NCI-H82 treated with DMSO at 0.1 percent for 48 hours (cell line): ENCODE results near the gene PLEKHG7.
"Not testable (repeated sequence)": the region's sequence is repeated elsewhere in the genome, so short reads cannot be mapped to it uniquely, and the experiment has no call there.

Source experiments
- DNase-seq: peaks from one replicate; lab custom pipeline; 2025; ENCODE audit not compliant: unreplicated experiment; lab: John Stamatoyannopoulos, UW

Gene PLEKHG7

DNA sequence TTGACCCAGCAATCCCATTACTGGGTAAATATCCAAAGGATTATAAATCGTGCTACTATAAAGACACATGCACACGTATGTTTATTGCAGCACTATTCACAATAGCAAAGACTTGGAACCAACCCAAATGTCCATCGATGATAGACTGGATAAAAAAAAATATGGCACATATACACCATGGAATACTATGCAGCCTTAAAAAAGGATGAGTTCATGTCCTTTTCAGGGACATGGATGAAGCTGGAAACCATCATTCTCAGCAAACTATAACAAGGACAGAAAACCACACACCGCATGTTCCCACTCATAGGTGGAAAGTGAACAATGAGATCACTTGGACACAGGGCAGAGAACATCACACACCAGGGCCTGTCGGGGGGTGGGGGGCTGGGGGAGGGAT lies 91.6 kb downstream of the PLEKHG7 start:
- not testable (repeated sequence) for DNase-seq

DNA sequence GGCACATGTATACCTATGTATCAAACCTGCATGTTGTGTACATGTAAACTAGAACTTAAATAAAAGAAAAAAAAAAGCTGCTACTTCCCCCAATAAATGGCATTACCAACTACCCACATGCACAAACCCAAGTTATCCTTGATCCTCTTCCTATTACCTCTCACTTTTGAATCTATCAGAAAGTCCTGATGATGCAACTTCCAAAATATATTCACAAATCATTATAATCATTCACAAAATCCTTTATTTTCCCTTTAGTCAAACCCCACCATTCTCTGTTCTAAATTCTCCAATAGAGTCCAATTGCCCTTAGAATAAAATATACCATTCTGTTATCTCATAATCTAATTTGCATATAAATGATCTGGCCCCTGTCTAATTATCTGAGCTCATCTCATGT lies 92.0 kb downstream of the PLEKHG7 start:
- no peak for DNase-seq

DNA sequence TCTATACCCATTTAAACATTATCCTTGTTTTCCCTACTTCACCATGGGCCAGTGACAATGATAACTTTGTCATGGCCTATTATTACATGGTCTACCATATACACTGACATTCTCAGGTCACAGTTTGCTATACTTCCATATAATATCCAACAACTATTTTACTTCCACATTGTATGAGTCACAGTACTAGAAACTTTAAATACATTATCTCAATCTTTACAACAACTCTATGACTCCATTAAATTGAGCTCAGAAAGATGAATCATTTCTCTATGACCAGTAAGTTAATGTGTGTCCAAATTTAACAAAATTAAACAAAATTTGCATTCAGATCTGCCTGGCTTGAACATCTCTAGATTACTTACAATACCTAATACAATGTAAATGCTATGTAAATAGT lies 93.9 kb downstream of the PLEKHG7 start:
- no peak for DNase-seq

DNA sequence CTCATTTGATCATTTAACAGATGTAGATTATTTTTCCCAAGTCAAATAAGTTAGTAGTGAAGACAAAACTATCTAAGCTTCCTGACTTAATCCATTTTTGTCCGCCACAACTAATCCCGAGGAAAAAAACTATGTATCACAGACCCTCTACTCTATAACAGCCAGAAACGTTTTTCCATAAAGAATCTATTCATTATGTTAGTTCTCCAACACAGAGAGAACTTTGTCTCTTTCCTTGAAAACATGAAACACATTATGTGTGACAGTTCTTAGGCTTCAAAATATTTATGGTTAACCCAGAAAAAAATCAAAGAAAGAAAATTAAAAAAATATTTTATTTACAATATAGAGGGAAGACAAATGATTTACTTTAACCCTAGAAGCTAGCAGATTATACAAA lies 100.1 kb downstream of the PLEKHG7 start:
- no peak for DNase-seq

DNA sequence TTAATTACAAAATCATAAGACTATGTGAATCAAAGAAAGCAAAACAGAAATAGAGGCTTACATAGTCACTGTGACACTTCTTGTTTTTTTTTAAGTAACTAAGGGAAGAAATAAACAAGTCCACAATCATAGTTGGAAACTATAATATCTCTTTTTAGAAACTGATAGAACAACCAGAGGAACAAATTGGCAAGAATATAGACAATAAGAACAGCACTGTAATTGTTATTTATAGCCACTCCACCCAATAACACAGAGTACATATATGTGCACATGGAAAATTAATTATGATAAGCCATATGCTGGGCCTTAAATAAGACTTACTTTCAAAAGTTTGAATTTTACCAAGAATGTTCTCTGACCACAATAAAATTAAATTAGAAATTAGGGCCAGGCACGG lies 101.1 kb downstream of the PLEKHG7 start:
- DNase-seq = no peak

DNA sequence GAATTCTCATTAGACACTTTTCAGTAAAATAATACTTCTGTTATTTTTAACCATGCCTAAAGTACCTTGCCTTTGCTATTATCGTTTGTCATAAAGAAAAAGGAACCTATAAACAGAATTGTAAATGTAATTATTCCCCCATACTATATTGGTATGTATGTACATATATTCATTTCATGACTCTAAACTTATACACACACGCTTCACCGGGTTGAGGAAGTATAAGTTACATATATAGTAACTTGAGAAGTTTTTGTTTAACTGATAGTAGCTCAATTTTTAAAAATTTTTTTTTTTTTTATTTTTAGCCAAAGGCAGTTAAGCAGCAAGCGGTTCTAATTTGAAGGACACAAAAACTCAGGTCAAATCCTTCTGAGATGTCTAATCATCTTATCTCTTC lies 107.6 kb downstream of the PLEKHG7 start:
- DNase-seq = no peak

DNA sequence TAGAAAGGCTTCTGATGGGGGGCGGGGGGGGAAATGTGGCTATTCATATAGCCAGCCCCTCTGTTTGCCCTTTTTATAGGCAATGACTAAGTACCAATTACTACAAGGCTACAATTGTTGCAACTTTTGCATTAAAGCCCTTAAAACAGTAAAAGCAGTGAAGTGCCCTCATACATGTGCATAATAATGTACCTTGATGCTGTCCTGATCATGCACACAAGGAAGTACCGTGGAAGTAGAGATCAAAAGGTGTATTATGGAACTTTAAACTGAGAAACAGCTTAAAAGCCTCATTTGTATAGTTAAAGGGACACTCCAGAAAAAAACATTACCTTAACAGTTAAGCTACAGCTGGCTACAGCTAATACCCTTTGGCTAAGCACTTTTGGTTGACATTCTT lies 111.8 kb downstream of the PLEKHG7 start:
- DNase-seq = no peak

DNA sequence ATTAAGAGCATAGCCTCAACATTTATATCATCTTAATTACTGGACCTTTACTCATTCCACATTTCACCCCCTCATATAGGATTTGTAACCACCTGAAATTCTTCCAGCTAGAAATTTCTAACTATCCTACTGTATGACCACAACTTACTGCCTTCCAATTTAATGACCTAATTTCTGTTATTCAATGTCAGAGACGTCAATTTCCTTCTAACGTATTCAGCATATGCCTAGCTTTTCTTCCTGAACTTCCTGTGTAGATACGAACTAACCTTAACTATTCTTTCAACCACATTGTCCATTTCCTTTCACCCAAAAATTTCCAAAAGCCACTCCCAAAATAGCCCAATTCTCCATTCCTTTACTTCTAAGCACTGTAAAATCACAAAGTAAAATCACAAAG lies 118.4 kb downstream of the PLEKHG7 start:
- no peak for DNase-seq
